HG03354 (cell line): ENCODE measurements around the gene REG3A.

Experiments
- ATAC-seq: cut with Tn5 transposase; IDR thresholded peaks from one replicate; pipeline ENCODE4 v1.9.1; 2021; ENCODE audit warnings: mild to moderate bottlenecking; ENCODE audit not compliant: unreplicated experiment, poor library complexity, severe bottlenecking

REG3A gene

GRCh38 chr2:79159653-79160052 lies at the start of gene REG3A:
TSS of gene REG3A (minus strand) at chr2:79159753. CDS start at chr2:79159405, 348 bp downstream.
- ATAC-seq: no peak

DNA sequence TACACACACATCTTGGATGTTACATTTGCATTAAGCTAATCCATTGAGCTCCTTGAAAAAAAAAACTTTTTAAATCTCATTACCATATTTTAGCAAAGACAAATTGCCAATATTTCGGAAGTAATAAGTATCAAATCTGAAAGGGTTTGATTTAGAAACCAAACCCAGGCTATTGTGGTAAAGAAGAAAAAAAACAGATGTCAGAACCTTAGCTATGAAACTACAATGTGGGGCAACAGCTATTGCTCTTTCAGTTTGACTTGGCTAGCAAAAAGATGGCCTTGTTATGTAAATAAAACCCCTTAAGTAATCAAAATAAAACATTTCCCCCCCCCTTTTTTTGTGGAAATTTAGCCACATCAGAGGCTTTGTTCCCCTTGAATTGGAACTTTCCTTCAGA lies 41.2 kb upstream of the REG3A start:
- ATAC-seq: no peak

DNA sequence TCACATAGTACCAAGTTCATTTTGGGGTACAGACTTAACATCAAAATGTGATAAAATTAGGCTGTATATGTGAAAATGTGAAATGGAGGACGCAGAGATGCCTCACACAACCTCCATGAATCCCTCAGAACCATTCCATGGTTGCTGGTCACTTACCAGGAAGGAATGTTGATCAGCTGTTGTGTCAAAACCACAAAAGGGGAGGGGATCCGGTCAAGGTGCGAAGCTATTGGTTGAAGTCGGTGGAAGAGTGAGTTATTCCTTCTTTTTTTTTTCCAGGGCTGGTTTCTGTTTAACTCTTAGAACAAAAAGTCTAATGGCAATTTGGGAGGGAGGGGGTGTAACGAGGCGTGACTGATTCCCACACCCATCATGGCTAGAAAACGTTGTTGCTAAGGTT lies 32.3 kb upstream of the REG3A start:
- no peak for ATAC-seq

DNA sequence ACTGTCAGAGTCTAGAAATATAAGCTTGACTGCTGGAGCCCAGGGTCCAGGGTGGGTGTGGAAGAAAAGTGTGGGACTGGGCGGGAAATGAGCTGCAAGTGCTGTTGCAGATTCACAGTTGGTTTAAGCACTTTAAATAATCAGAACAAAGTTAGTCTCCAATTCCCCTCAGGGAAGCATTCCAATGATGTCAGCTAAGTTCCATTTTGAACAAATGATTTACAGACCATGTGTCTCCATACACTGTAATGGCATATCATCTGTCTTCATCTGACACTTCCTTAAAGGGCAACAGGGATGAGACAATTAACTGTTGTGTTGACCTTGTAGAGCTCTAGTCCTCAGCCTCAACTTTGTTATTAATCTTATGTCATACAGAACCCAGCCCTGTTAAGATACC lies 31.5 kb upstream of the REG3A start:
- ATAC-seq: no peak

DNA sequence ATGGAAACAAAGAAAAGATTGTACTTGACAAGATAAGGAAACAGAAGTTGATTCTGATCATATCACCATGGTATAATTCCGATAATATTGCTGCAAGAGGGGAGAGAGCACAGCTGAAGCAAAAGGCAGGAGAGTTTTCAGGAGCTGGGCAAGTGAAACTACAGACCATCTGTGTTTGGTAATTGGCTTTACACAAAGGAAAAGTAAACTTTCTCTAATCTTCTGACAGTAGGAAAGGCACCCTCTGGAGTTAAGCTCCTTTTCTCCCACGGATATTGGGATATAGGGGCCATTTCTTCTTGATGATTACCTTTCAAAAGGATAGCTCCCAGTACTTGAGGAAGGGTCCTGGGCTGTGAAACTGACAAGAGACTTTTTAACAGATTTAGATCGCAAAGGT lies 29.9 kb upstream of the REG3A start:
- no peak for ATAC-seq

DNA sequence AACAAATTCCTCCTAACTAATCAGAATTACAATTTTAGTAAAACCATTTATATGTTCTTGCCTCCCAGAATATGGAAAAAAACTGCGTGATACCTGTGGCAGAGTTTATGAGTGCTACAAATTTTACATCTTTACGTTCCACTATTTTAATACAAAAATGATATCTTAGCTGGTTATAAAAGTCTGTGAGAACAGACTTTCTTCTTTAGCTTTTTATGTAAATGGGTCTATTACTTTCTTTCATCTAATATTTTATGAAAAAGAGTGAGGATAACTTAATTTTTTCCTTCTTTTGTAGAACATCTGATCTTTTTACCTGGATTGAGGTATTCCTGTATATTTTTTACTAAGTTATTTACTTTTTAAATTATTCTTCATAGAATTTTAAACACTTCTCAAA lies 22.1 kb upstream of the REG3A start:
- no peak for ATAC-seq

DNA sequence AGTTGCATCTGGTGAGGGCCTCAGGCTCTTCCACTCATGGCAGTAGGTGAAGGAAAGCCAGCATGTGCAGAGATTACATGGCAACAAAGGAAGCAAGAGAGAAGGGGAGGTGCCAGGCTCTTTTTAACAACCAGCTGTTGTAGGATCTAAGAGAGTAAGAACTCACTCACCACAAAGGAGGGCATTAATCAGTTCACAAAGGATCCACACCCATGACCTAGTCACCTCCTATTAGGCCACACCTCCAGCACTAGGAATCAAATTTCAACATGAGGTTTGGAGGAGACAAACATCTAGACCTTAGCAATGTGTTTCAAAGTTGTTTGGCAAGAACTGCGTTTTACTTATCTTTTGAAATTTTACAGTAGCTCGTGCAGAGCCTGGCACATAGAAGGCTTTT lies 20.5 kb upstream of the REG3A start:
- ATAC-seq: no peak

- ATAC-seq: no peak
These were observed 19.5 kb upstream of the REG3A start for GRCh38 chr2:79179036-79179435.

DNA sequence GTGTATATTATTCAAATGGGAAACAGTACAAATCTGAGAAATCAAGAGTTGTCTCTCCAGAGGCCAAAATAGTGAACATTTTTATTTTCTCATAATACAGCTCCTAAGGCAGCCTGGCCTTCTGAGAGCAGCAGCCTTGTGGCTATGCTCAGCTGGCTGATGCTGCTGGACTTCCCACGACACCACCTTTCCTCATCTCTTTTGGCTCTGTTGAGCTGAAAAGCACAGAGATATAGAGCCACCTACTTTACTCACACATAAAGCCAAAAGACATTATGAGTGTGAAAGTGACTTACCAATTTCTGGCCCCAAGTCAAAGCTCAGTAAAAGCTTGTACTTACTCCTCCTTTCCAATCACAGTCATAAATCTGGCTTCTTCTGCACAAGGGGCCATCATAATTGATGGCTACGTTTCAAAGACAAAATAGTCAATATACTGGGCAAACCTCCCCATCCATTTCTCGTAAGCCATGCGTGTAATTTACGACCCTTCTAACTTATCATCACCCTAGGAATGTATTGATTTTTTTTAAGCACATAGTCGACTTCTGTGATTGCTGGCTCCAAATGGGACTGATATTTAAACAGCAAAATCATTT lies 18.6 kb upstream of the REG3A start:
- ATAC-seq: no peak

GRCh38 chr2:79171348-79171958 lies 11.9 kb upstream of the REG3A start:
- no peak for ATAC-seq

DNA sequence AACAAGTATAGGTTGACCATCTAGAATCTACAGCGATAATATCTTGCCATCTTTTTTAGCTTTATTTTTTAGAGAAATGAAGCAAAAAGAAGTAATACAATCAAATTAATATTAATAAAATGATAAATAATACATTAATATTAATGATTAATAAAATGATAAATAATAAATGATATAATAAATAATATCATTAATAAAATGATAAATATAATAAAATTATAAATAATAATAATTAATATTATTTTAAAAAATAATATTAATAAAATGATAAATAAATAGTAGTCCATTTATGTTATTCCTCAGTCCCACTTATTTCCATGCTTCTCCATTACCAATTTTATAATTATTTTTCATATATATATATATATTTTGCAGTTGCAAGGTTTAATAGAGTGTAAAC lies 3.2 kb upstream of the REG3A start:
- ATAC-seq: no peak

- no peak for ATAC-seq
These were observed 2.6 kb upstream of the REG3A start for GRCh38 chr2:79162132-79162531.

DNA sequence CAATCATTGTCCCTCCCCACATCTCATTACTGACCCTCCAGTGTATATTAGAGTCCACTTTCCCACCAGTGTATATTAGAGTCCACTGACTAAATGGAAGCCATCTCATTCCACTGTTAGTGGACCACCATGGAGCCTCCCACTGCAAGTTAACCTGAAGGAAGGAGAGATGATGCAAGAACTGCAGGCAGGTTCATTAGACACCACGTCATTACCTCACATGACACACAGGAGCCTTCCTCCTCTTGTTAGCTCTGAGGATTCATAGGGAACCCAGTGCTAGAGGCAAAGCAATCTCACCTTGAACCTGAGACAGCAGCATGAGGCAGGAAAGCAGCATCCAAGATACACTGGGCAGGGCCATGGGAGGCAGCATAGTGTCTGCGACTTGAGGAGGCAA lies 523 bp downstream of the REG3A start:
- no peak for ATAC-seq

GRCh38 chr2:79155826-79156476 lies 3.6 kb downstream of the REG3A start:
- no peak for ATAC-seq

DNA sequence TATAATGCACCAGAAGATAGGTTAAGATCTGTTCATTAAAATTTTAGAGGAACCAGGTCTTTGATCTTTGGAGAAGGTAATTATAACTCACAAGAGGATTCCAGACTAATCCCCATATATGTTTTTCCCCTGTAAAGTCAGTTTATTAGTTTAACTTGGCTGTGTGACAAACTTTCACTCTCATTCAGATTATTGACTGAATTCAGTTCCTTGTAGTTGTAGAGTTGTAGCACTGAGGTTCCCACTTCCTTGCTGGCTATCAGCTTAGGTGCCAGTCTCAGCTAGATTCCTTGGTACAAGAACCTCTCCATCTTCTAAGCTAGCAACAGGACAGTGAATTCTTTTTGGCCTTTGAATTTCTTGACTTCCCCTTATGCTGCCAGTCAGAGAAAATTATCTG lies 20.1 kb downstream of the REG3A start:
- no peak for ATAC-seq

GRCh38 chr2:79138385-79138784 lies 21.2 kb downstream of the REG3A start:
- no peak for ATAC-seq

DNA sequence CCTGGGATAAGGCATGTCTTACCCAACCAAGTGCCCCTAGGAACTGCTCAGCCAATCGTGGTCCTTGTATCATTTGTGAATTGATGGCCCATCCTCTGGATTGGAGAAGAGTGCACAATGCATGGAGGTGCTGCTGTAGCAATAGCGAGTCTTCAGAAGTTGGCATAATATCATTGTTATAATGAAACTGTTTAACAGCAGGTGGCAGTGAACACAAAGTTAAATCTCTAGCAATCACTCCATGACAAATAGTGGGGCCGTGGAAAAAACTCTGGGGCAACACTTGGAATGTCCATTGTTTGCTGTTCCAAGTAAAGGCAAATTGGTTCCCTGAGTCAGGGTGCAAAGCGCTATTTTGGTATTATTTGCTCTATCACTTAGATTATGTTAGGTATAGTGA lies 27.9 kb downstream of the REG3A start:
- no peak for ATAC-seq

- ATAC-seq: no peak
These were observed 29.7 kb downstream of the REG3A start for GRCh38 chr2:79129804-79130203.

DNA sequence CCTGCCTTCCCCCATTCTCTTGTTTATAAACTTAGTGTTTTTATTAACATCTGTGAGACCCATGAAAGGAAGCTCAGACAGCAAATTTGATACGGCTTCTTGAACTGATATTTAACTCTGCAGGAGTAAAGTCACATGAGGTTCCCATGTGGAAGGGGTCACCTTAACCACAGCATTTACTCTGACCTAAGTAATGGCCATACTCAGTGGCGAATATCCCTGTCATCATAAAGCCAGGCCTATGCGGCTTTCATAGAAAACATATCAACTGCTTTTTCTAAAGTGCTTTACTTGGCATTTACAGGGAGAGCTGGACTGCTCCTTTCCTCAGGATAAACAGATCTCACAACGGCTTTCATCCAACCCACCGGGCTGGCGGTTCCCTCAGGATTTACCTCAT lies 30.3 kb downstream of the REG3A start:
- no peak for ATAC-seq

GRCh38 chr2:79128406-79128805 lies 31.1 kb downstream of the REG3A start:
- no peak for ATAC-seq

- ATAC-seq: no peak
These were observed 33.9 kb downstream of the REG3A start for GRCh38 chr2:79125721-79125985.
